AG09309 (cell line): Measurements from ENCODE around the gene IQSEC2.

Experiments used
- DNase-seq: peaks from one replicate; pipeline ENCODE4 v3.0.0-alpha.2; 2010; ENCODE audit warnings: low read depth
- H3K4me3 ChIP-seq: 2 replicates; pipeline ENCODE4 v1.5.1; 2011; ENCODE audit warnings: mild to moderate bottlenecking, low read depth, low read length, moderate library complexity; ENCODE audit not compliant: control insufficient read depth
- CTCF ChIP-seq: IDR thresholded peaks from 2 replicates; pipeline ENCODE4 v1.5.1; 2011; ENCODE audit warnings: mild to moderate bottlenecking, low read depth, low read length, inconsistent platforms; ENCODE audit not compliant: insufficient read depth, control insufficient read depth; ENCODE audit errors: missing control alignments

The IQSEC2 gene

DNA sequence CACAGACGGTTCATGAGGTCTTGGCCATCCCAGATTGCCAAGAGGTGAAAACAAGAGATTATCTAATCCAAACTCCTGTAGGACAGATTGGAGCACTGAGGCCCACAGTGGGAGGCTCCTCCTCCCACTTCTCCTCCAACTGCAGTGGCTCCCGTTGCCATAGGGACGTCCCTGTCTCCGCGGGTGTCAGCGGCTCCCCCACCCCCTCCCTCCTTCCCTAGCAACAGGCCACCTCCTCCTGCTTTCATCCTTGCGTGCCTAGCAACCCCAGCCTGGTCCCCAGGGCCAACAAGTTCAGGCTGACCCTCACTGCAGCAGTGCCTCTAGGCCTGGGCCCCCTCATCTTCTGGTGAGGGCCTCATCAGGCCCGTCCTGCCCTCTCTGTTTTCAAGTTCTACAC, 6.8 kb upstream of the IQSEC2 start:
- no peak overlapping the region for H3K4me3 ChIP-seq
- DNase-seq = no peak
- TF ChIP-seq CTCF = no peak

DNA sequence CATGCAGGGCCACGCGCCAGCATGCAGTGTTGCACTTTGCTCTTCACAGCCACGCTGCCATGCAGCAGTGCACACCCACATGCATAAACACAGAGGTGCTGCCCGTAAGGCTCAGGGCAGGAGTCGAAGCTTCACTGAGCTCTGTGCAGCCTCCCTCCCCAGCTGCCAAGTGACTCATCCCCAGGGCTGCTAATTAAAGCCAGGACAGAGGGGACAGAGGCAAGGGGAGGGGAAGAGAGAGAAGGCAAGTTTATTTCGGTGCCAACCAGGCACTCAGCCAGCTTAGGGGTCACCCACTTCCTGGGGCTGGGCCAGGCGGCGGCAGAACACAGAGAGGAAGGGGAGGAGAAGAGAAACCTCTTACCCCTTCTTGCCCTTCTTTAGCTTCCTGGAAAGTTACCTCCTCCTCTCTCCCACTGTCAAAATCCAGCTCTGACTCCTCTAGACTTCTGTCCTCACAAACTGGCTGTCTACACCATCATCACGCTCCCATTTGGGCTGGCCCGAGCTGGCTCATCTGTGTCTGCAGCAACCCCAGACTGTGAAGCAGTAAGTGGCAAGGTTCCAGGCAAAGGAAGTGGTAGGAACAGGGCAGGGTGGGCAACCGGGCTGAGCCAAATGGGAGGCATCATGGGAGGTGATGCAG, 6.2 kb upstream of the IQSEC2 start:
- no peak overlapping the region for H3K4me3 ChIP-seq
- no peak for TF ChIP-seq CTCF
- no peak for DNase-seq

DNA sequence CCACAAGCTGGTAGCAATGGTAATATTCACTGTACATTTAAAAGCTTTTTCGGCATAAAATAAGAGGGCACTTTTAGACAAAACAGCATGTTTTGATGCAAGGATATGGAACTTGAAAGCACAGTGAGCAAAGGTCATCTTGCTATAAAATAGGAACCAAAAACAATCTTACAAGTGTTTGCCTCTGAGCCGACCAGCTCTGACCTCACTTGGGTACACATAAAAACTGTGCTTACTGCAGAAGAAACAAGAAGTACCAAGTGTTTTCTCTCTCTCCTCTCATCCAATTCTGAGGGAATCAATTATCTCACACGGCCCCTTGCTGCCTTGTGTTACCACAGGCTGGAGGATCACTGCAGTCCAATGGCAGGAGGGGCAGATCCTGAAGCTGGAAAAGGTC, 4.8 kb upstream of the IQSEC2 start:
- TF ChIP-seq CTCF = no peak
- DNase-seq = no peak
- H3K4me3 ChIP-seq = no peak overlapping the region

GRCh38 chrX:53285591-53285990, 4.2 kb upstream of the IQSEC2 start:
- DNase-seq = no peak
- TF ChIP-seq CTCF = no peak
- H3K4me3 ChIP-seq = no peak overlapping the region

DNA sequence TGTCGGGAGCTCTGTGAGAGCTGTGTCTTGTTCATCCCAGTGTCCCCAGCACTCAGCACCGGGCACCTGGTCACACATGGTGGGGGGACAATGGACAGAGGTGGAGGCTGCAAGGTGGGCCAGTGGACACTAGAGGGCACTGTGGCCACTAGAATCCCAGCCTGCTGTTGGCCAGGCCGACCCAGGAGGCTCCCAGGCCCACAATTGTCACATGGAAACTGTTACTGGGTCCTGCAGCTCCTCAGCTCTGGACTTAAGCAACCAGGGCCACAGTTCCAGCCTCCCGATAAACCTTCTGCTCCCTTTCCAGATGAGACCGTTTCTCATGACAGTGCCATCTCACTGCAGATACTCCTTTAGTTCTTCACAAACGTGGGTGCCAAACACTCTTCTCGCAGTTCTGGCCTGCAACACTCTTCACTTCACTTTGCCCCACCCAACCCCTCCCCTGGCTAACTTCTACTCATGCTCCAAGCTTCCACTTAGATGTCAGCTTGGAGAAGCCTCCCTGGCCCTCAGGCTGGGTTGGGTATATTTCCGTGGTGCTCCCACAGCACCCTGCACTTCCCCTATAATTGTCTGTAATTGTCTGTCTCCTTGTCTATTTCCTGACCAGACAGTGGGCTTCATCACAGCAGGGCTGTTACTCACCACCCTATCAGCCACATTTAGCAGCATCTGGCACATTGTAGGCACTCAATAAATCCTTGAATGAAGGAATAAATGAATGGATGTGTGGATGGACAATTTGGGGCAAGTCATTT, 3.5 kb upstream of the IQSEC2 start:
- no peak overlapping the region for H3K4me3 ChIP-seq
- peak; percentile 89 for TF ChIP-seq CTCF
- DNase-seq = no peak

DNA sequence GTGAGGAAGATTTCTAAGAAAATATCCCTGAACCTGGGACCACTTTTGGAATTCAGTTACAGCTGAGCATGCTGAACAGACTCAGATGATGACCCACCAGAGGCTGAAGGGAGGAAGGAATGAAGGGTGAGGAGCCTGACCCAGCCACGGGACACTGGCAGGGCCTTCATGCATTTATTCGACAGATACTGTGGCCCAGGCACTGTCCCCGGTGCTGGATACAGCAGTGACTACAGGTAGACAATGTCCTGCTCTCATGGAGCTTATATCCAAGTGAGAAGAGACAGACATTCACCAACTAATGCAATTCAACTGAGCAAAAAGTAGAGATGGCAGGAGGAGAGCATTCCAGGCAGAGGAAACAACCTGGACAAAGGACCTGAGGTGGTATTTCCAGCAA, 2.2 kb upstream of the IQSEC2 start:
- H3K4me3 ChIP-seq = no peak overlapping the region
- DNase-seq = no peak
- no peak for TF ChIP-seq CTCF
